Osteocyte (in vitro differentiated cells): Measurements from ENCODE around the gene TRRAP. TPM values are rescaled to one million over a fixed set of nuclear protein-coding genes. Genes with fewer than 3 reads are reported as not detected.
A peak's percentile ranks its signal among the peaks of the same experiment; 100 is the strongest.
"Not testable (repeated sequence)": the region's sequence is repeated elsewhere in the genome, so short reads cannot be mapped to it uniquely, and the experiment has no call there.

Experiments
- DNase-seq: peaks from one replicate; pipeline ENCODE4 v3.0.0; 2021; ENCODE audit warnings: mixed read lengths; ENCODE audit not compliant: unreplicated experiment; ENCODE audit errors: extremely low spot score
- H3K27ac Mint-ChIP-seq: one replicate; pipeline ENCODE4 v1.8.0; 2021; ENCODE audit warnings: mild to moderate bottlenecking, mixed read lengths; ENCODE audit not compliant: unreplicated experiment
- H3K27me3 Mint-ChIP-seq: one replicate; pipeline ENCODE4 v1.8.0; 2021; ENCODE audit warnings: mixed read lengths; ENCODE audit not compliant: unreplicated experiment
- H3K36me3 Mint-ChIP-seq: one replicate; pipeline ENCODE4 v1.8.0; 2021; ENCODE audit warnings: mixed read lengths; ENCODE audit not compliant: unreplicated experiment
- H3K4me1 Mint-ChIP-seq: one replicate; pipeline ENCODE4 v1.8.0; 2021; ENCODE audit warnings: mixed read lengths; ENCODE audit not compliant: unreplicated experiment
- H3K4me3 Mint-ChIP-seq: one replicate; pipeline ENCODE4 v1.8.0; 2021; ENCODE audit warnings: mild to moderate bottlenecking, moderate library complexity, mixed read lengths; ENCODE audit not compliant: unreplicated experiment
- H3K9me3 Mint-ChIP-seq: one replicate; pipeline ENCODE4 v1.8.0; 2021; ENCODE audit warnings: mixed read lengths; ENCODE audit not compliant: unreplicated experiment
- CTCF ChIP-seq: fragments of 200-600 bp; sonication (generic); IDR thresholded peaks from 2 replicates; pipeline ENCODE4 v1.5.0; 2021; ENCODE audit warnings: antibody characterized with exemption, mild to moderate bottlenecking, moderate library complexity
- total RNA-seq: library from RNA; stranded (reverse); gene quantifications from 2 replicates; pipeline ENCODE4 v1.2.1, GENCODE V29; 2021

The TRRAP gene
- total RNA-seq, 1 donor from 2014 or later = 48.5 TPM

GRCh38 chr7:98872328-98872924, 5.9 kb upstream of the TRRAP start:
- H3K4me1 Mint-ChIP-seq = peaks cover 4% of the 10 kb centered on the region
- DNase-seq = no peak

GRCh38 chr7:98873610-98874009, 4.7 kb upstream of the TRRAP start:
- not testable (repeated sequence) for H3K4me1 Mint-ChIP-seq, H3K9me3 Mint-ChIP-seq, DNase-seq, H3K27ac Mint-ChIP-seq, H3K36me3 Mint-ChIP-seq, H3K4me3 Mint-ChIP-seq, H3K27me3 Mint-ChIP-seq

More at GRCh38 chr7:98872328-98872924, 5.9 kb upstream of the TRRAP start:
- TF ChIP-seq CTCF = peak; percentile 35
- H3K27me3 Mint-ChIP-seq = peaks cover 13% of the 10 kb centered on the region
- H3K27ac Mint-ChIP-seq = no peak overlapping the region
- H3K9me3 Mint-ChIP-seq = no peaks in the 10 kb centered on the region
- H3K4me3 Mint-ChIP-seq = no peak overlapping the region
- no peaks in the 10 kb centered on the region for H3K36me3 Mint-ChIP-seq

GRCh38 chr7:98874942-98875341, 3.4 kb upstream of the TRRAP start:
- Mint-ChIP-seq H3K4me3 (no peak overlapping the region), H3K4me1 (peaks cover 12% of the 10 kb centered on the region), H3K27ac (no peak overlapping the region), H3K27me3 (peaks cover 2% of the 10 kb centered on the region), H3K36me3 (no peaks in the 10 kb centered on the region), H3K9me3 (no peaks in the 10 kb centered on the region)
- no peak for TF ChIP-seq CTCF
- DNase-seq = no peak

- no peaks in the 10 kb centered on the region for H3K9me3 Mint-ChIP-seq
- H3K27ac Mint-ChIP-seq = no peak overlapping the region
- no peaks in the 10 kb centered on the region for H3K36me3 Mint-ChIP-seq
- no peaks in the 10 kb centered on the region for H3K27me3 Mint-ChIP-seq
- H3K4me3 Mint-ChIP-seq = no peak overlapping the region
- H3K4me1 Mint-ChIP-seq = peaks cover 15% of the 10 kb centered on the region
- DNase-seq = no peak
- TF ChIP-seq CTCF = no peak
Measured at GRCh38 chr7:98875501-98875900, 2.8 kb upstream of the TRRAP start.

GRCh38 chr7:98877146-98877545, 1.2 kb upstream of the TRRAP start:
- H3K4me3 Mint-ChIP-seq = peak overlapping the region; percentile 60
- no peak overlapping the region for H3K27ac Mint-ChIP-seq
- no peaks in the 10 kb centered on the region for H3K27me3 Mint-ChIP-seq

More at GRCh38 chr7:98877146-98877545, 1.2 kb upstream of the TRRAP start:
- Mint-ChIP-seq H3K36me3 (peaks cover 5% of the 10 kb centered on the region), H3K4me1 (peaks cover 15% of the 10 kb centered on the region), H3K9me3 (no peaks in the 10 kb centered on the region)
- no peak for TF ChIP-seq CTCF
- DNase-seq = no peak
